DMS 273 (cell line): Measurements from ENCODE around the gene ABCA5.

Source experiments
- DNase-seq: peaks from one replicate; lab custom pipeline; 2025; ENCODE audit not compliant: unreplicated experiment; lab: John Stamatoyannopoulos, UW

The ABCA5 gene

GRCh38 chr17:69269131-69269998 lies 57.6 kb downstream of the ABCA5 start:
- no peak for DNase-seq

GRCh38 chr17:69268543-69269014 lies 58.4 kb downstream of the ABCA5 start:
- DNase-seq: no peak

GRCh38 chr17:69267219-69267618 lies 59.7 kb downstream of the ABCA5 start:
- no peak for DNase-seq

GRCh38 chr17:69265873-69266272 lies 61.1 kb downstream of the ABCA5 start:
- no peak for DNase-seq

- no peak for DNase-seq
Measured at GRCh38 chr17:69254187-69254586, 72.7 kb downstream of the ABCA5 start.

- no peak for DNase-seq
Measured at GRCh38 chr17:69250641-69251040, 76.3 kb downstream of the ABCA5 start.

- peak; percentile 71 for DNase-seq
Measured at GRCh38 chr17:69246726-69247375, 80.1 kb downstream of the ABCA5 start.

- no peak for DNase-seq
Measured at GRCh38 chr17:69246202-69246601, 80.7 kb downstream of the ABCA5 start.

GRCh38 chr17:69245617-69246016 lies 81.3 kb downstream of the ABCA5 start:
- no peak for DNase-seq

GRCh38 chr17:69239611-69240600 lies 87.0 kb downstream of the ABCA5 start:
- DNase-seq: no peak

GRCh38 chr17:69236946-69237345 lies 90.0 kb downstream of the ABCA5 start:
- no peak for DNase-seq

- no peak for DNase-seq
Measured at GRCh38 chr17:69236464-69236863, 90.5 kb downstream of the ABCA5 start.

GRCh38 chr17:69235338-69236058 lies 91.4 kb downstream of the ABCA5 start:
- peak; percentile 81 for DNase-seq

GRCh38 chr17:69232650-69233049 lies 94.3 kb downstream of the ABCA5 start:
- DNase-seq: peak; percentile 9

GRCh38 chr17:69231521-69231920 lies 95.4 kb downstream of the ABCA5 start:
- DNase-seq: no peak

GRCh38 chr17:69230939-69231338 lies 96.0 kb downstream of the ABCA5 start:
- DNase-seq: no peak

- DNase-seq: no peak
Measured at GRCh38 chr17:69228576-69228975, 98.4 kb downstream of the ABCA5 start, which contains the start of gene ABCA10. Gene ABCA10 (minus strand): TSS chr17:69228824. CDS start chr17:69225358, 3,466 bp downstream.

- no peak for DNase-seq
Measured at GRCh38 chr17:69228018-69228417, 98.9 kb downstream of the ABCA5 start.

- no peak for DNase-seq
Measured at GRCh38 chr17:69227541-69227940, 99.4 kb downstream of the ABCA5 start.

GRCh38 chr17:69223809-69224208 lies 103.1 kb downstream of the ABCA5 start:
- DNase-seq: no peak
